Naive thymus-derived CD8-positive, alpha-beta T cell (primary cell): ENCODE measurements around the gene RNU1-2. TPM values are rescaled to one million over a fixed set of nuclear protein-coding genes. Genes with fewer than 3 reads are reported as not detected.
"Not testable (repeated sequence)": the region's sequence is repeated elsewhere in the genome, so short reads cannot be mapped to it uniquely, and the experiment has no call there.

Experiments used
- ATAC-seq, 2 donors: fragments of 150-1000 bp; cut with Tn5 transposase in 1 of 2; sonication (Bioruptor Pico), chemical (Tn5 transposase) in 1 of 2; 1 replicate in 1 of 2; 2 replicates in 1 of 2; pipeline ENCODE4 v1.10.0; 2021; ENCODE audit warnings: mild to moderate bottlenecking in 2 of 2, moderate library complexity in 2 of 2
- POLR2A ChIA-PET: fragments of 350-600 bp; sonication (Branson Sonifier 250); formaldehyde crosslinking; loops from one replicate; lab custom pipeline; 2021; ENCODE audit warnings: antibody characterized with exemption; lab: Charles Lee
- DNase-seq, 10 donors: peaks; one replicate each; pipeline versions ENCODE4 v3.0.0 to v3.0.0-alpha.2; 2020 to 2022
- H3K27ac Mint-ChIP-seq, 10 donors: one replicate each; pipeline ENCODE4 v1.8.0; 2020 to 2022; ENCODE audit warnings: mild to moderate bottlenecking in 10 of 10, mixed read lengths in 10 of 10, moderate library complexity in 4 of 10, inconsistent platforms in 1 of 10
- H3K27me3 Mint-ChIP-seq, 5 donors: one replicate each; pipeline ENCODE4 v1.8.0; 2021 to 2022; ENCODE audit warnings: mixed read lengths in 5 of 5
- H3K36me3 Mint-ChIP-seq, 3 donors: one replicate each; pipeline ENCODE4 v1.8.0; 2020 to 2022; ENCODE audit warnings: mixed read lengths in 3 of 3, mild to moderate bottlenecking in 2 of 3, inconsistent platforms in 1 of 3
- H3K4me1 Mint-ChIP-seq, 4 donors: one replicate each; pipeline ENCODE4 v1.8.0; 2021 to 2022; ENCODE audit warnings: mixed read lengths in 4 of 4
- H3K4me3 Mint-ChIP-seq, 10 donors: one replicate each; pipeline ENCODE4 v1.8.0; 2020 to 2022; ENCODE audit warnings: mild to moderate bottlenecking in 10 of 10, mixed read lengths in 10 of 10, moderate library complexity in 6 of 10, inconsistent platforms in 1 of 10
- H3K9me3 Mint-ChIP-seq, 9 donors: one replicate each; pipeline ENCODE4 v1.8.0; 2020 to 2022; ENCODE audit warnings: mixed read lengths in 9 of 9, mild to moderate bottlenecking in 3 of 9, inconsistent platforms in 1 of 9, moderate library complexity in 1 of 9
- polyA plus RNA-seq, 3 donors: library from polyadenylated mRNA; unstranded; fragments of 300-500 nt; fragmentation: Illumina TruSeq; gene quantifications; one replicate each; pipeline ENCODE4 v1.2.3, GENCODE V29; 2021
- total RNA-seq, 8 experiments: library from RNA in 2 of 8; stranded (reverse) in 2 of 8; gene quantifications; one replicate each; pipeline ENCODE4 v1.2.3 and lab custom pipeline; 2021 to 2026

The RNU1-2 gene
- total RNA-seq, result 1,000 to 10,000 TPM; 3,449 to 3,916 TPM
- polyA plus RNA-seq, result 10 to 100 TPM in 1 of 3 donors, not detected in 2; 22.6 TPM
- 0.49 to 5.6 (median 3.3) reads per million in 6 experiments for total RNA-seq (lab: John Stamatoyannopoulos, UW)

- peak within 1 kb of the TSS; percentile 90 to 100 (median 100) for H3K27ac Mint-ChIP-seq
- H3K9me3 Mint-ChIP-seq, H3K36me3 Mint-ChIP-seq, H3K27me3 Mint-ChIP-seq: not testable (repeated sequence)
- peak within 1 kb of the TSS; percentile 58 to 92 (median 86) for H3K4me3 Mint-ChIP-seq
- POLR2A ChIA-PET, result interaction anchor here (0.8 to 3.2 kb wide), 4 partner anchors 10 to 202 kb away, joined by 3 to 51 read pairs (median 6); no protein-coding TSS in a partner anchor
- peaks cover 17 to 46% (median 32%) of the 10 kb centered on the region in 4 donors for H3K4me1 Mint-ChIP-seq
- peak; percentile 43 to 95 (median 85) for DNase-seq
- ATAC-seq, result peak; percentile 99
Observed at GRCh38 chr1:16895598-16896315, at the start of gene RNU1-2. TSS of gene RNU1-2 (plus strand) at chr1:16895980.

GRCh38 chr1:16856201-16856600 lies 39.6 kb upstream of the RNU1-2 start:
- not testable (repeated sequence) for H3K36me3 Mint-ChIP-seq, H3K9me3 Mint-ChIP-seq, H3K27ac Mint-ChIP-seq

GRCh38 chr1:16859167-16860041 lies 36.4 kb upstream of the RNU1-2 start:
- POLR2A ChIA-PET, H3K4me1 Mint-ChIP-seq, H3K9me3 Mint-ChIP-seq, H3K36me3 Mint-ChIP-seq, DNase-seq, H3K4me3 Mint-ChIP-seq, H3K27ac Mint-ChIP-seq, ATAC-seq, H3K27me3 Mint-ChIP-seq: not testable (repeated sequence)

More at GRCh38 chr1:16856201-16856600, 39.6 kb upstream of the RNU1-2 start:
- POLR2A ChIA-PET, DNase-seq, H3K4me1 Mint-ChIP-seq, ATAC-seq, H3K27me3 Mint-ChIP-seq, H3K4me3 Mint-ChIP-seq: not testable (repeated sequence)

GRCh38 chr1:16860048-16860447 lies 35.7 kb upstream of the RNU1-2 start:
- ATAC-seq, H3K27me3 Mint-ChIP-seq, H3K4me1 Mint-ChIP-seq, DNase-seq, H3K36me3 Mint-ChIP-seq, POLR2A ChIA-PET, H3K27ac Mint-ChIP-seq, H3K9me3 Mint-ChIP-seq, H3K4me3 Mint-ChIP-seq: not testable (repeated sequence)

GRCh38 chr1:16861832-16862245 lies 33.9 kb upstream of the RNU1-2 start:
- DNase-seq, H3K27me3 Mint-ChIP-seq, H3K36me3 Mint-ChIP-seq, ATAC-seq, H3K27ac Mint-ChIP-seq, H3K9me3 Mint-ChIP-seq, H3K4me3 Mint-ChIP-seq, POLR2A ChIA-PET, H3K4me1 Mint-ChIP-seq: not testable (repeated sequence)

GRCh38 chr1:16862415-16862814 lies 33.4 kb upstream of the RNU1-2 start:
- H3K9me3 Mint-ChIP-seq, H3K4me1 Mint-ChIP-seq, DNase-seq, H3K27me3 Mint-ChIP-seq, ATAC-seq, POLR2A ChIA-PET, H3K27ac Mint-ChIP-seq, H3K36me3 Mint-ChIP-seq, H3K4me3 Mint-ChIP-seq: not testable (repeated sequence)

GRCh38 chr1:16863024-16863423 lies 32.8 kb upstream of the RNU1-2 start:
- H3K27me3 Mint-ChIP-seq, H3K36me3 Mint-ChIP-seq, H3K4me3 Mint-ChIP-seq, H3K4me1 Mint-ChIP-seq, POLR2A ChIA-PET, H3K27ac Mint-ChIP-seq, H3K9me3 Mint-ChIP-seq, ATAC-seq, DNase-seq: not testable (repeated sequence)

GRCh38 chr1:16866926-16867707 lies 28.7 kb upstream of the RNU1-2 start:
- ATAC-seq, DNase-seq, H3K36me3 Mint-ChIP-seq, POLR2A ChIA-PET, H3K4me3 Mint-ChIP-seq, H3K9me3 Mint-ChIP-seq, H3K4me1 Mint-ChIP-seq, H3K27me3 Mint-ChIP-seq, H3K27ac Mint-ChIP-seq: not testable (repeated sequence)

- H3K27ac Mint-ChIP-seq, H3K27me3 Mint-ChIP-seq, ATAC-seq, H3K9me3 Mint-ChIP-seq, H3K4me3 Mint-ChIP-seq, POLR2A ChIA-PET, DNase-seq, H3K36me3 Mint-ChIP-seq: not testable (repeated sequence)
- H3K4me1 Mint-ChIP-seq, result peaks cover 6 to 15% (median 11%) of the 10 kb centered on the region in 4 donors
Observed at GRCh38 chr1:16868787-16869186, 27.0 kb upstream of the RNU1-2 start.

GRCh38 chr1:16869996-16870395 lies 25.8 kb upstream of the RNU1-2 start:
- H3K27me3 Mint-ChIP-seq, ATAC-seq, H3K27ac Mint-ChIP-seq, POLR2A ChIA-PET, H3K9me3 Mint-ChIP-seq, H3K4me3 Mint-ChIP-seq, DNase-seq, H3K36me3 Mint-ChIP-seq: not testable (repeated sequence)
- peaks cover 7 to 19% (median 12%) of the 10 kb centered on the region in 4 donors for H3K4me1 Mint-ChIP-seq

- POLR2A ChIA-PET, H3K36me3 Mint-ChIP-seq, H3K9me3 Mint-ChIP-seq, ATAC-seq, H3K27ac Mint-ChIP-seq, DNase-seq: not testable (repeated sequence)
- H3K4me1 Mint-ChIP-seq, result peaks cover 7 to 19% (median 12%) of the 10 kb centered on the region in 4 donors
- peaks cover 0 to 17% (median 11%) of the 10 kb centered on the region in 5 donors for H3K27me3 Mint-ChIP-seq
- peak overlapping the region in 4 of 10 donors; percentile 26 to 50 (median 32) for H3K4me3 Mint-ChIP-seq
Observed at GRCh38 chr1:16871171-16871570, 24.6 kb upstream of the RNU1-2 start.
